WTC11 (cell line): ENCODE data around the gene ZNF592. TPM values are rescaled to one million over a fixed set of nuclear protein-coding genes. Genes with fewer than 3 reads are reported as not detected.

Source experiments
- ATAC-seq: fragments of 200-7000 bp; cut with Tn5 transposase; 2 replicates; pipeline ENCODE4 v1.10.0; 2021; ENCODE audit warnings: mild to moderate bottlenecking, moderate library complexity
- CTCF ChIA-PET: fragments of 300-600 bp; sonication (Branson Sonifier 250); formaldehyde crosslinking; loops from one replicate; lab custom pipeline; 2021; ENCODE audit warnings: antibody characterized with exemption; lab: Charles Lee
- POLR2A ChIA-PET: fragments of 350-600 bp; sonication (Branson Sonifier 250); formaldehyde crosslinking; loops from one replicate; lab custom pipeline; 2021; ENCODE audit warnings: antibody characterized with exemption; lab: Charles Lee
- DNase-seq: peaks from one replicate; pipeline ENCODE4 v3.0.0; 2021; ENCODE audit warnings: low spot score
- H3K27ac Mint-ChIP-seq: 2 replicates; pipeline ENCODE4 v1.8.0; 2021; ENCODE audit warnings: mixed read lengths
- H3K27me3 Mint-ChIP-seq: 2 replicates; pipeline ENCODE4 v1.8.0; 2021; ENCODE audit warnings: low read depth, mild to moderate bottlenecking, moderate library complexity, mixed read lengths
- H3K36me3 Mint-ChIP-seq: 2 replicates; pipeline ENCODE4 v1.8.0; 2021; ENCODE audit warnings: mixed read lengths
- H3K4me1 Mint-ChIP-seq: 2 replicates; pipeline ENCODE4 v1.8.0; 2022; ENCODE audit warnings: mixed read lengths
- H3K4me3 Mint-ChIP-seq: 2 replicates; pipeline ENCODE4 v1.8.0; 2021; ENCODE audit warnings: mild to moderate bottlenecking, moderate library complexity, mixed read lengths
- H3K9me3 Mint-ChIP-seq: 2 replicates; pipeline ENCODE4 v1.8.0; 2021; ENCODE audit warnings: mixed read lengths
- ARID4B ChIP-seq: sonication (generic); formaldehyde crosslinking; IDR thresholded peaks from 2 replicates; pipeline ENCODE4 v1.8.0; 2023; ENCODE audit warnings: missing genetic modification reagents, mild to moderate bottlenecking, borderline replicate concordance
- CBFB ChIP-seq: sonication (generic); formaldehyde crosslinking; IDR thresholded peaks from 2 replicates; pipeline ENCODE4 v1.8.1; 2022; ENCODE audit warnings: mild to moderate bottlenecking, low read depth, missing genetic modification reagents
- CREB1 ChIP-seq: sonication (generic); formaldehyde crosslinking; IDR thresholded peaks from 2 replicates; pipeline ENCODE4 v1.8.0; 2023; ENCODE audit warnings: mild to moderate bottlenecking, missing genetic modification reagents
- CTCF ChIP-seq: fragments of 200-600 bp; IDR thresholded peaks from 2 replicates; pipeline ENCODE4 v1.8.0; 2022; ENCODE audit warnings: antibody characterized with exemption
- E2F5 ChIP-seq: sonication (generic); formaldehyde crosslinking; IDR thresholded peaks from 2 replicates; pipeline ENCODE4 v1.8.1; 2022; ENCODE audit warnings: mild to moderate bottlenecking, moderate library complexity, missing genetic modification reagents
- ERG ChIP-seq: fragments of 250-450 bp; sonication (Bioruptor Pico); IDR thresholded peaks from 2 replicates; pipeline ENCODE4 v1.8.0; 2021; ENCODE audit warnings: mild to moderate bottlenecking
- ESRRA ChIP-seq: sonication (generic); formaldehyde crosslinking; IDR thresholded peaks from 2 replicates; pipeline ENCODE4 v1.8.1; 2022; ENCODE audit warnings: mild to moderate bottlenecking, missing genetic modification reagents, borderline replicate concordance
- ETV6 ChIP-seq: sonication (generic); formaldehyde crosslinking; IDR thresholded peaks from 2 replicates; pipeline ENCODE4 v1.8.1; 2022; ENCODE audit warnings: mild to moderate bottlenecking, missing genetic modification reagents
- FOXP1 ChIP-seq: sonication (generic); formaldehyde crosslinking; IDR thresholded peaks from 2 replicates; pipeline ENCODE4 v1.8.0; 2022; ENCODE audit warnings: missing genetic modification reagents, mild to moderate bottlenecking, moderate library complexity, borderline replicate concordance
- GTF2I ChIP-seq: fragments of 250-450 bp; sonication (Bioruptor Pico); conservative IDR thresholded peaks from 2 replicates; pipeline ENCODE4 v1.4.0; 2021; ENCODE audit warnings: mild to moderate bottlenecking
- IRF2 ChIP-seq: sonication (generic); formaldehyde crosslinking; IDR thresholded peaks from 2 replicates; pipeline ENCODE4 v1.8.0; 2022; ENCODE audit warnings: low read depth, missing genetic modification reagents, borderline replicate concordance
- NFATC4 ChIP-seq: fragments of 250-450 bp; sonication (Bioruptor Pico); IDR thresholded peaks from 2 replicates; pipeline ENCODE4 v1.9.0; 2021; ENCODE audit warnings: mild to moderate bottlenecking
- PREB ChIP-seq: sonication (generic); formaldehyde crosslinking; IDR thresholded peaks from 2 replicates; pipeline ENCODE4 v1.8.1; 2022; ENCODE audit warnings: mild to moderate bottlenecking, missing genetic modification reagents, moderate library complexity, borderline replicate concordance
- RORB ChIP-seq: fragments of 250-450 bp; sonication (Bioruptor Pico); IDR thresholded peaks from 2 replicates; pipeline ENCODE4 v1.9.0; 2021; ENCODE audit warnings: mild to moderate bottlenecking
- SMAD3 ChIP-seq: sonication (generic); formaldehyde crosslinking; IDR thresholded peaks from 2 replicates; pipeline ENCODE4 v1.8.0; 2022; ENCODE audit warnings: missing genetic modification reagents, mild to moderate bottlenecking, borderline replicate concordance
- SP1 ChIP-seq: sonication (generic); formaldehyde crosslinking; conservative IDR thresholded peaks from 2 replicates; pipeline ENCODE4 v1.8.1; 2022; ENCODE audit warnings: missing genetic modification reagents
- STAT6 ChIP-seq: sonication (generic); formaldehyde crosslinking; conservative IDR thresholded peaks from 2 replicates; pipeline ENCODE4 v1.8.1; 2023; ENCODE audit warnings: mild to moderate bottlenecking, low read depth, missing genetic modification reagents, moderate library complexity
- ZNF138 ChIP-seq: sonication (generic); formaldehyde crosslinking; conservative IDR thresholded peaks from 2 replicates; pipeline ENCODE4 v1.8.1; 2022; ENCODE audit warnings: mild to moderate bottlenecking, moderate library complexity, missing genetic modification reagents
- total RNA-seq: library from RNA; stranded (reverse); gene quantifications from 3 replicates; pipeline ENCODE4 v1.2.3, GENCODE V29; 2021
- TF ChIP-seq, protein P1 (sequence below): sonication (generic); formaldehyde crosslinking; IDR thresholded peaks from 2 replicates; pipeline ENCODE4 v1.8.1; 2023; ENCODE audit warnings: mild to moderate bottlenecking, missing genetic modification reagents, moderate library complexity

ZNF592 gene
- total RNA-seq, 1 experiment from 2014 or later, result 28.0 TPM

- H3K27me3 Mint-ChIP-seq, result no peaks in the 10 kb centered on the region
- peaks cover 4% of the 10 kb centered on the region for H3K9me3 Mint-ChIP-seq
- ChIA-PET CTCF (interaction anchor here (1.8 kb wide), 1 partner anchor 26 kb away, joined by 6 read pairs; no protein-coding TSS in a partner anchor), POLR2A (interaction anchor here (0.5 kb wide), 1 partner anchor 242 kb away, joined by 3 read pairs; no protein-coding TSS in a partner anchor)
- H3K4me1 Mint-ChIP-seq, result no peaks in the 10 kb centered on the region
- H3K36me3 Mint-ChIP-seq, result peaks cover 5% of the 10 kb centered on the region
- ATAC-seq (no peak), DNase-seq (no peak)
- H3K27ac Mint-ChIP-seq, result no peak overlapping the region
- H3K4me3 Mint-ChIP-seq, result no peak overlapping the region
- TF ChIP-seq, protein P1, sequence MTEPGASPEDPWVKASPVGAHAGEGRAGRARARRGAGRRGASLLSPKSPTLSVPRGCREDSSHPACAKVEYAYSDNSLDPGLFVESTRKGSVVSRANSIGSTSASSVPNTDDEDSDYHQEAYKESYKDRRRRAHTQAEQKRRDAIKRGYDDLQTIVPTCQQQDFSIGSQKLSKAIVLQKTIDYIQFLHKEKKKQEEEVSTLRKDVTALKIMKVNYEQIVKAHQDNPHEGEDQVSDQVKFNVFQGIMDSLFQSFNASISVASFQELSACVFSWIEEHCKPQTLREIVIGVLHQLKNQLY (CRISPR knock-in tag), result no peak
- no peak for TF ChIP-seq PREB (CRISPR knock-in tag)
- no peak for TF ChIP-seq CTCF
- no peak for TF ChIP-seq CBFB (CRISPR knock-in tag)
- no peak for TF ChIP-seq STAT6 (CRISPR knock-in tag)
- no peak for TF ChIP-seq E2F5 (CRISPR knock-in tag)
- no peak for TF ChIP-seq GTF2I
- no peak for TF ChIP-seq SMAD3 (CRISPR knock-in tag)
- no peak for TF ChIP-seq CREB1 (CRISPR knock-in tag)
- no peak for TF ChIP-seq SP1 (CRISPR knock-in tag)
- no peak for TF ChIP-seq FOXP1 (CRISPR knock-in tag)
- no peak for TF ChIP-seq ESRRA (CRISPR knock-in tag)
- no peak for TF ChIP-seq ETV6 (CRISPR knock-in tag)
- TF ChIP-seq IRF2, result no peak
- TF ChIP-seq ZNF138 (CRISPR knock-in tag), result no peak
- TF ChIP-seq NFATC4 (CRISPR knock-in tag), result no peak
- no peak for TF ChIP-seq ERG (CRISPR knock-in tag)
- no peak for TF ChIP-seq ARID4B (CRISPR knock-in tag)
- no peak for TF ChIP-seq RORB (CRISPR knock-in tag)
Observed at GRCh38 chr15:84852212-84852611, 103.8 kb downstream of the ZNF592 start.
